HEK293T (cell line): Measurements from ENCODE around the gene CAMK2G.

Experiments
- CTCF ChIA-PET: fragments of 350-600 bp; formaldehyde crosslinking; extraction: SDS; loops from one replicate; lab custom pipeline; 2021; ENCODE audit warnings: antibody characterized with exemption, inconsistent platforms; lab: Yijun Ruan, JAX
- POLR2A ChIA-PET: fragments of 350-600 bp; formaldehyde crosslinking; extraction: SDS; loops from one replicate; lab custom pipeline; 2020; ENCODE audit warnings: antibody characterized with exemption, inconsistent platforms; lab: Yijun Ruan, JAX
- DNase-seq: peaks from one replicate; pipeline ENCODE4 v3.0.0; 2012; ENCODE audit warnings: mixed read lengths; ENCODE audit errors: extremely low spot score
- ARNT ChIP-seq: fragments of 450-650 bp; IDR thresholded peaks from 2 replicates; pipeline ENCODE4 v1.6.1; 2017; ENCODE audit warnings: mild to moderate bottlenecking
- BHLHE40 ChIP-seq: fragments of 450-650 bp; IDR thresholded peaks from 2 replicates; pipeline ENCODE4 v1.6.1; 2016; ENCODE audit warnings: mild to moderate bottlenecking, moderate library complexity, borderline replicate concordance
- CTBP1 ChIP-seq: fragments of 450-650 bp; IDR thresholded peaks from 2 replicates; pipeline ENCODE4 v1.6.1; 2016; ENCODE audit warnings: borderline replicate concordance
- ELF4 ChIP-seq: fragments of 450-650 bp; IDR thresholded peaks from 2 replicates; pipeline ENCODE4 v1.6.1; 2017; ENCODE audit warnings: antibody characterized with exemption
- FOXA1 ChIP-seq: fragments of 450-650 bp; IDR thresholded peaks from 2 replicates; pipeline ENCODE4 v1.6.1; 2016; ENCODE audit warnings: mild to moderate bottlenecking
- FOXK2 ChIP-seq: fragments of 450-650 bp; IDR thresholded peaks from 2 replicates; pipeline ENCODE4 v1.6.1; 2016; ENCODE audit warnings: mild to moderate bottlenecking
- FOXM1 ChIP-seq: fragments of 450-650 bp; IDR thresholded peaks from 2 replicates; pipeline ENCODE4 v1.6.1; 2017; ENCODE audit warnings: mild to moderate bottlenecking, borderline replicate concordance
- HDGF ChIP-seq: fragments of 450-650 bp; IDR thresholded peaks from 2 replicates; pipeline ENCODE4 v1.6.1; 2017; ENCODE audit warnings: antibody characterized with exemption, borderline replicate concordance
- L3MBTL2 ChIP-seq: fragments of 450-650 bp; conservative IDR thresholded peaks from 2 replicates; pipeline ENCODE4 v1.6.1; 2016; ENCODE audit warnings: mild to moderate bottlenecking
- LEF1 ChIP-seq: fragments of 450-650 bp; IDR thresholded peaks from 2 replicates; pipeline ENCODE4 v1.6.1; 2017; ENCODE audit warnings: mild to moderate bottlenecking, borderline replicate concordance
- NFRKB ChIP-seq: fragments of 450-650 bp; IDR thresholded peaks from 2 replicates; pipeline ENCODE4 v1.6.1; 2016; ENCODE audit warnings: mild to moderate bottlenecking, moderate library complexity
- PKNOX1 ChIP-seq: fragments of 450-650 bp; IDR thresholded peaks from 2 replicates; pipeline ENCODE4 v1.6.1; 2016
- SP1 ChIP-seq: fragments of 450-650 bp; IDR thresholded peaks from 2 replicates; pipeline ENCODE4 v1.6.1; 2017
- SUZ12 ChIP-seq: fragments of 450-650 bp; IDR thresholded peaks from 2 replicates; pipeline ENCODE4 v1.6.1; 2016; ENCODE audit warnings: mild to moderate bottlenecking
- TARDBP ChIP-seq: fragments of 450-650 bp; IDR thresholded peaks from 2 replicates; pipeline ENCODE4 v1.6.1; 2016
- ZNF384 ChIP-seq: fragments of 450-650 bp; IDR thresholded peaks from 2 replicates; pipeline ENCODE4 v1.6.1; 2016

The CAMK2G gene

DNA sequence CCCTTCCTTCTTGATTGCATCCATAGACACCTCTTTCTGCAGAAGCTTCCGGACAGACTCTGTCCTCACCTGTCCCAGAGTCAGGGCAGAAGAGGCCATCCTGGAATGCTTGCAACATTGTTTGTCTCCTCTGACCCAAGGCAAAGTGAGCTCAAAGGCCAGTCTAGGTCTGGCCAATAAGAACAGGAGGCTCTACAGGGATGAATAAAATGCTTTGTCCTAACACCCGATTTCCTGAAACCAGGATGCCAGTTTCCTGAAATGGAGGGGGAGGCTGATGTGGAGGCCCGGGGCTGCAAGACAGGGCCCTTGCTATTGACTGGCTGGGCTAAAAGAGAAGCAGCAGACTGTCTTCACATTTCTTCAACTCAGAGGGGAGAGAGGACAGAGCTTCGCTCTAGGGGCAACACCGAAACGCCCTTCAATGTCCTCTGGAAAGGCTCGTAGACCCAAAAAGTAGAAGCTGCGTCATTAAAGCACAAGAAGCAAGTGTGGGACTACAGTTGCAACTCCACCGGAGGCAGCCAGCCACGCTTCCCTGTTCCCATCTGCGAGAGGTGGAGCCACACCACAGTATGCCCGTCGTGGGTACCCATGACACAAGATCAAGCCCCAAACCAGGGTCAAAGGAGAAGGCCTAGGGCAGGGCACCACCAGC is 33.8 kb downstream of the CAMK2G start:
- ChIA-PET POLR2A (no interaction called here), CTCF (no interaction called here)
- no peak for DNase-seq
- TF ChIP-seq PKNOX1, result no peak

- ChIA-PET POLR2A (no interaction called here), CTCF (no interaction called here)
- no peak for DNase-seq
- no peak for TF ChIP-seq FOXA1
- TF ChIP-seq NFRKB, result no peak
- TF ChIP-seq ARNT, result no peak
- no peak for TF ChIP-seq BHLHE40
- no peak for TF ChIP-seq SUZ12
- TF ChIP-seq FOXM1, result no peak
- TF ChIP-seq ELF4, result no peak
- no peak for TF ChIP-seq ZNF384
- no peak for TF ChIP-seq CTBP1
- no peak for TF ChIP-seq L3MBTL2
- no peak for TF ChIP-seq LEF1
- TF ChIP-seq PKNOX1, result no peak
- no peak for TF ChIP-seq TARDBP
- no peak for TF ChIP-seq SP1
- no peak for TF ChIP-seq HDGF
- TF ChIP-seq FOXK2, result no peak
These were observed 34.3 kb downstream of the CAMK2G start for GRCh38 chr10:73840056-73840402.

GRCh38 chr10:73839276-73839966 is 34.9 kb downstream of the CAMK2G start:
- ChIA-PET POLR2A (no interaction called here), CTCF (no interaction called here)
- no peak for DNase-seq

DNA sequence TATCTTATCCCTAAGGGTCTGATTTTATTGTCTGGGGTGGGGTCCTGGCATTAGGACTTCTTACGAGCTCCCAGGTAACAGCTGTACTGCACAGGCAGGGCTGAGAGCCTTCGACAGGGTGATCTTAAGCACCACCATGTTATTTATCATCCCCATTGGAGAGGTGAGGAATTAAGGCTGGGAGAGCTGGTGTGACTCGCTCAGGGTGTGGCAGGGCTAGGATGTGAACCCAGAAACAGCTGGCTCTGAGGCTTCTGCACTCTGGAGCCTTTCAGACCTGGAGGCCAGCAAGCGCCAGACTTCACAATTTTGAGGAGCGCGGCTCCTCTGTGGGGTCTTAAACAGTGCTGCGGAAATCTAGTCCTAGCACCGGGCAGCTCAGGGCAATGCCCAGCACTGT is 35.5 kb downstream of the CAMK2G start:
- ChIA-PET POLR2A (no interaction called here), CTCF (no interaction called here)
- TF ChIP-seq FOXA1 (no peak), CTBP1 (no peak), NFRKB (no peak), ELF4 (no peak), ARNT (no peak), BHLHE40 (no peak), L3MBTL2 (no peak)
- DNase-seq, result no peak

More at GRCh38 chr10:73839276-73839966, 34.9 kb downstream of the CAMK2G start:
- no peak for TF ChIP-seq NFRKB
- no peak for TF ChIP-seq LEF1
- no peak for TF ChIP-seq FOXA1
- no peak for TF ChIP-seq ARNT
- no peak for TF ChIP-seq PKNOX1

DNA sequence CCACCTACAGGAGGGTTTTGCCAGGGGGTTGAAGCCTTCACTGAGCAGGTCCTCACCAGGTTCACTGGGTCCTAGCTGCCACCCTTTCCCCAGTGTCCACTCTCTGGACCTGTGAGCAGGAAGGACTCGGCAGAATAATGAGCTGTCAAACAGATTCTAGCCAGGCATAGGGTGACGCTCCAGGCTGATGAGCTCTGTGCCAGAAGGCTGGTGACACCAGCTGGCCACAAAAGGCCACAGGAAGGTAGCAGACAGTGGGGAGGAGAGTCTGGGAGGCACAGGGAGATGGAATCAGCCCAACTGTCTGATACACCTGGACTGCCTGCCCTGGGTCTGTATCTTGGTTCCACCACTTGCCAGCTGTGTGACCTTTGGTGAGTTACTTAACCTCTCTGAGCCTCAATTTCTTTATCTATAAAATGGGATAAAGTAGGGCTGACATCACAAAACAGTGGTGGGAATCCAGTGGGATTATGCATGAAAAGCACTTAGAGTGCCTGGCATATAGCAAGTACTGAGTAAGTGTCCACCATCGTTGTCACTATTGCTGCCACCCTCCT is 36.3 kb downstream of the CAMK2G start:
- ChIA-PET POLR2A (no interaction called here), CTCF (no interaction called here)
- DNase-seq, result no peak
- TF ChIP-seq ZNF384, result no peak
- no peak for TF ChIP-seq FOXM1
- TF ChIP-seq HDGF, result no peak
- TF ChIP-seq L3MBTL2, result no peak
- no peak for TF ChIP-seq ELF4
- no peak for TF ChIP-seq BHLHE40
- TF ChIP-seq SP1, result no peak
- no peak for TF ChIP-seq PKNOX1
- no peak for TF ChIP-seq TARDBP
- no peak for TF ChIP-seq ARNT
- no peak for TF ChIP-seq FOXK2
- TF ChIP-seq FOXA1, result no peak
- TF ChIP-seq NFRKB, result no peak
- no peak for TF ChIP-seq LEF1
- TF ChIP-seq SUZ12, result no peak

GRCh38 chr10:73837072-73837471 is 37.3 kb downstream of the CAMK2G start:
- no peak for DNase-seq
- ChIA-PET POLR2A (no interaction called here), CTCF (no interaction called here)
- TF ChIP-seq ARNT (no peak), ZNF384 (no peak), PKNOX1 (no peak), FOXM1 (no peak), CTBP1 (no peak), L3MBTL2 (no peak), SP1 (no peak), FOXK2 (no peak), LEF1 (no peak), BHLHE40 (no peak), HDGF (no peak), SUZ12 (no peak), TARDBP (no peak), NFRKB (no peak), FOXA1 (no peak), ELF4 (no peak)
